ENCODE results near the gene SESTD1.
"Not testable (repeated sequence)": the region's sequence is repeated elsewhere in the genome, so short reads cannot be mapped to it uniquely, and the experiment has no call there.

SESTD1 gene

DNA sequence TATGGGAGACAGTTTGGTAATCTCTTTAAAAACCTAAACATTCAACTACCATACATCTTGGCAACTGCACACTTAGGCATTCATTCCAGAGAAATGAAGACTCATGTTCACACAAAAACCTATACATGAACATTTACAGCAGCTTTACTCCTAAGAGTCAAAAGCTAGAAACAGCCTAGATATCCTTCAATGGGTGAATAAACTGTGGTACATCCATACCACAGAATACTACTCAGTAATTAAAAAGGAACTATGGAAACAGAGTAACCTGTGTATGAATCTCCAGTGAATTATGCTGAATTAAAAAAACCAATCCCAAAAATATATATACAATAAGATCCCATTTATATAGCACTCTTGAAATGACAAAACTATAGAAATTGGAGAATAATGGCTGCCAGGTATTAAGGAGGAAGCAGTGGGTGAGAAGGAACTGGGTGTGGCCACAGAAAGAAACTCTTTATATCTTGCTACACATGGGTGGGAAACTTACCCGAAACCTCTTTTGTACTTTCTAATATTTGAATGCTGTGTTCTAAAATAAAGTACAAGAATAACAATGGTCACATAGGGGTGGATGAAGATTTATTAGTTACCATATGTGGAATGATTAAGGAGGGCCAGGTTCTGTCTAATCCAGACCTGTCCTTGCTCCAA is 13.7 kb downstream of the SESTD1 start:
- Histone ChIP-seq H3K79me2 (ENCODE audit: control insufficient read depth, insufficient read depth, low read length, unreplicated experiment) (peaks cover 92% of the 10 kb centered on the region), H3K4me3 (ENCODE audit: low read depth, low read length) (no peak overlapping the region), H3K27ac (ENCODE audit: low read depth, low read length) (no peak overlapping the region), H2AFZ (ENCODE audit: low read length, unreplicated experiment) (no peak overlapping the region), H3K27me3 (ENCODE audit: insufficient read depth, low read length) (no peaks in the 10 kb centered on the region), H3K36me3 (ENCODE audit: insufficient read depth, low read length) (0 out of 2 replicates have a peak, but pooled peaks cover 3% of the 10 kb centered on the region), H3K4me1 (ENCODE audit: control insufficient read depth, insufficient read depth, low read length, unreplicated experiment) (peaks cover 16% of the 10 kb centered on the region)

DNA sequence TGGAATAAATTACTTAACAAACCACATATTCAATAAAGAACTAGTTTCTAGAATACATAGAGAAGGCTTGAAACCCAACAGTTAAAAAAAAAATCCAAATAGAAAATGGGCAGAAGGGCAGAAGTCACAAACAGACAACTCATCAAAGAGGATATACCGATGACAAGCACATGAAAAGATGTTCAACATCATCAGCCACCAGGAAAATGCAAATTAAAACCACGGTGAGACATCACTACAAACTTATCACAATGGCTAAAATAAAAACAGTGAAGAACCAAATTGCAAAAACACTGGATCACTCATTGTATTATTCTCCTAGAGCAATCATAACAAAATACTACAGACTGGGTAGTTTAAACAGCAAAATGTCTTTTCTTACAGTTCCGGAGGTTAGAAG is 14.5 kb downstream of the SESTD1 start:
- Histone ChIP-seq H2AFZ (ENCODE audit: low read length, unreplicated experiment) (no peak overlapping the region), H3K36me3 (ENCODE audit: insufficient read depth, low read length) (no peaks in the 10 kb centered on the region), H3K4me3 (ENCODE audit: low read depth, low read length) (no peak overlapping the region), H3K27ac (ENCODE audit: low read depth, low read length) (no peak overlapping the region), H3K4me1 (ENCODE audit: control insufficient read depth, insufficient read depth, low read length, unreplicated experiment) (peaks cover 16% of the 10 kb centered on the region), H3K79me2 (ENCODE audit: control insufficient read depth, insufficient read depth, low read length, unreplicated experiment) (peaks cover 91% of the 10 kb centered on the region), H3K27me3 (ENCODE audit: insufficient read depth, low read length) (no peaks in the 10 kb centered on the region)

DNA sequence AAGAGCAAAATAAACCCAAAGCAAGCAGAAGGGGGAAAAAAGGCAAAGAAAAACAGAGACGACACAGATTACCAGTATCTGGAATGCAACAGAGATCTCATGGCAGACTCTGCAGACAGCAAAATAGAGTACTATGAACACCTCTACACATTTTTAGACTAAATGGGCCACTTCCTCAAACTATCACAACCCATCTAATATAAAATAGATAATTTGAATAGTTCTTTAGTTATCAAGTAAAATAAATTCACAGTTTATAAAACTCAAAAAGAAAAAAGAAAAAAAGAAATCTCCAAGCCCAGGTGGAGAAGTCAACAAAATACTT is 16.6 kb downstream of the SESTD1 start:
- no peak overlapping the region for H3K4me3 ChIP-seq (ENCODE audit: low read depth, low read length)
- H2AFZ ChIP-seq (ENCODE audit: low read length, unreplicated experiment) = no peak overlapping the region
- H3K27me3 ChIP-seq (ENCODE audit: insufficient read depth, low read length) = no peaks in the 10 kb centered on the region
- H3K36me3 ChIP-seq (ENCODE audit: insufficient read depth, low read length) = no peaks in the 10 kb centered on the region
- H3K4me1 ChIP-seq (ENCODE audit: control insufficient read depth, insufficient read depth, low read length, unreplicated experiment) = peaks cover 13% of the 10 kb centered on the region
- H3K79me2 ChIP-seq (ENCODE audit: control insufficient read depth, insufficient read depth, low read length, unreplicated experiment) = peaks cover 89% of the 10 kb centered on the region
- no peak overlapping the region for H3K27ac ChIP-seq (ENCODE audit: low read depth, low read length)

DNA sequence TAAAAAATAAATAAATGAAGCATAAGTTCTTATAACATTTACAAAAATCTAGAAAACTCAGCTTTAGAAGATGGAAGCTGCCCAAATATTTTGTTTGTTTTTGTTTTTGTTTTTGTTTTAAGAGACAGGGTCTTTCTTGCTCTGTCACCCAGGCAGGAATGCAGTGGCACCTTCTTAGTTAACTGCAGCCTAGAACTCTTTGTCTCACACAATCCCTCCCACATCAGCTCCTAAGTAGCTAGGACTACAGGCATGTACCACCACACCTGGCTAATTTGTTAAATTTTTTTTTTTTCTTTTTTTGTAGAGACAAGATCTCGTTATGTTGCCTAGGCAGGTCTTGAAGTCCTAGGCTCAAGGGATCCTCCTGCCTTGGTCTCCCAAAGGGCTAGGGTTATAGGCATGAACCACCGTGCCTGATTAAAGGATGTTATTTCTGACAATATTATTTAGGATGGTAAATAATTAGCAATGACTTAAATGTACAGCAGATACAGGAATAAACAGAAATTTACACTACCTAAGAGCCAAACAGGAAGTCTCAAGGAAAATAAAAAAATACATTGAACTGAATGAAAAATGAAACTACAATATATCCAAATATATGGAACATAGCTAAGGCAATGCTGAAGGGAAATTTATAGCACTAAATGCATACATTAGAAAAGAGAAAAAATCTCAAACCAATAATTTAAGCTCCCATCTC is 17.2 kb downstream of the SESTD1 start:
- Histone ChIP-seq H3K27me3 (ENCODE audit: insufficient read depth, low read length) (no peaks in the 10 kb centered on the region), H2AFZ (ENCODE audit: low read length, unreplicated experiment) (no peak overlapping the region), H3K36me3 (ENCODE audit: insufficient read depth, low read length) (no peaks in the 10 kb centered on the region), H3K4me1 (ENCODE audit: control insufficient read depth, insufficient read depth, low read length, unreplicated experiment) (peaks cover 9% of the 10 kb centered on the region), H3K27ac (ENCODE audit: low read depth, low read length) (no peak overlapping the region), H3K4me3 (ENCODE audit: low read depth, low read length) (no peak overlapping the region), H3K79me2 (ENCODE audit: control insufficient read depth, insufficient read depth, low read length, unreplicated experiment) (peaks cover 89% of the 10 kb centered on the region)

DNA sequence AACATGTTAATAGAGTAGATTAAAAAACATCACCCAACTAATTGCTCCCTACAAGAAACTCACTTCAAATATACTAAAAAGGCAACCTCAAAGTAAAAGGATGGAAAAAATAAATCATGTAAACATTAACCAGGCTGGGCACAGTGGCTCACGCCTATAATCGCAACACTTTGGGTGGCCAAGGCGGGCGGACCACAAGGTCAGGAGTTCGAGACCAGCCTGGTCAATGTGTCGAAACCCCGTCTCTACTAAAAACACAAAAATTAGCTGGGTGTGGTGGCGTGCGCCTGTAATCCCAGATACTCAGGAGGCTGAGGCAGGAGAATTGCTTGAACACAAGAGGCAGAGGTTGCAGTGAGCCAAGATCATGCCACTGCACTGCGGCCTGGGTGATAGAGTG is 18.8 kb downstream of the SESTD1 start:
- not testable (repeated sequence) for H2AFZ ChIP-seq (ENCODE audit: low read length, unreplicated experiment); H3K27me3 ChIP-seq (ENCODE audit: insufficient read depth, low read length); H3K36me3 ChIP-seq (ENCODE audit: insufficient read depth, low read length); H3K4me1 ChIP-seq (ENCODE audit: control insufficient read depth, insufficient read depth, low read length, unreplicated experiment); H3K27ac ChIP-seq (ENCODE audit: low read depth, low read length); H3K4me3 ChIP-seq (ENCODE audit: low read depth, low read length)
- peaks cover 87% of the 10 kb centered on the region for H3K79me2 ChIP-seq (ENCODE audit: control insufficient read depth, insufficient read depth, low read length, unreplicated experiment)

DNA sequence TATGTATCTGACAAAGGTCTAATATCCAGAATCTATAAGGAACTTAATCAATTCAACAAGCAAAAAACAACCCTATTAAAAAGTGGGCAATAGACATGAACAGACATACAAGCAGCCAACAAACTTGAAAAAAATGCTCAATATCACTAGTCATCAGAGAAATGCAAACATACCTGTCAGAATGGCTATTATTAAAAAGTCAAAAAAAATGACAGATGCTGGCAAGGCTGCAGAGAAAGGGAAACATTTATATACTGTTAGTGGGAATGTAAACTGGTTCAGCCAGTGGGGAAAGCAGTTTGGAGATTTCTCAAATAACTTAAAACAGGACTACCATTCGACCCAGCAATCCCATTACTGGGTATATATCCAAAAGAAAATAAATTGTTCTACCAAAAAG is 21.6 kb downstream of the SESTD1 start:
- peaks cover 89% of the 10 kb centered on the region for H3K79me2 ChIP-seq (ENCODE audit: control insufficient read depth, insufficient read depth, low read length, unreplicated experiment)
- no peaks in the 10 kb centered on the region for H3K36me3 ChIP-seq (ENCODE audit: insufficient read depth, low read length)
- no peak overlapping the region for H3K4me3 ChIP-seq (ENCODE audit: low read depth, low read length)
- H3K27ac ChIP-seq (ENCODE audit: low read depth, low read length) = no peak overlapping the region
- H3K27me3 ChIP-seq (ENCODE audit: insufficient read depth, low read length) = no peaks in the 10 kb centered on the region
- no peak overlapping the region for H2AFZ ChIP-seq (ENCODE audit: low read length, unreplicated experiment)
- H3K4me1 ChIP-seq (ENCODE audit: control insufficient read depth, insufficient read depth, low read length, unreplicated experiment) = peaks cover 25% of the 10 kb centered on the region

DNA sequence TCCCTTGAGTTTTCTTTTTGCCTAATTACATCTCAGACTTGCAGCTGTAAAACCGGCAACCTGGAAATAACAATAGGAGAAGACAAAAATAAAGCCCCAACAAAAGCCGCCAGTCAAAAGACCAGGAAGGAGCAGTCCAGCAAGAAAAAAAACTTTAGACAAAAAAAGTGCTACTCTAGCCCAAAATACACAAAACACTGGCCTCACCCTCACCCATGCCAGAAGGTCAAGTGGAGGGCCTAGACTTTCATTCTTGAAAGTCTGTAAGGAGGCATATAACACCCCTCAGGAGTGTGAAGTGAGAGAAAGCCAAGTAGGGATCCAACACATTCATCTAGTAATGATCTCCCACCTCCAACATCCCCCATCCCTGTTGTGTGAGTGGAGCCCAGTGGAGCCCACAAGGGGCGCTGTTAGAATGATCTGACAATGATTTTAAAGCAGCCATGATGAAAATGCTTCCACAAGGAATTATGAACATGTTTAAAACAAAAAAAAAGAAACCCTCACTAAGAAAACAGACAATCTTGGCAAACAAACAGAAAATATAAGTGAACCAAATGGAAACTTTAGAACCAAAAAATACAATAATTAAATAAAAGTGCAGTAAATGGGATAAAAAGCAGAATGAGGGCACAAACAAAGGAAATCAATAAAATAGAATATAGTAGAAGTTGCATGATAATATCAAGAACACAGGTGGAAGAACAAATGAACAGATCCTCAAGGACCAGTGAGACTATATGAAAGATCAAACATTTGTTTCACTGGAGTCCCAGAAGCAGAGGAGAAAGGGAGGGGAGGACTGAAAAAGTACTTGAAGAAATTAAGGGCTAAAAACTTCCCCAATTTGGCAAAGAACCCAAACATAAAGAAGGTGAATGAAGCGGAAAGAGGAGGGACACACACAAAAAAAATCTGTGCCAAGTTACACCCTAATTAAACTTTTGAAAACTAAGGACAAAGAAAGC is 23.9 kb downstream of the SESTD1 start:
- no peak overlapping the region for H3K4me3 ChIP-seq (ENCODE audit: low read depth, low read length)
- no peak overlapping the region for H2AFZ ChIP-seq (ENCODE audit: low read length, unreplicated experiment)
- no peaks in the 10 kb centered on the region for H3K27me3 ChIP-seq (ENCODE audit: insufficient read depth, low read length)
- H3K4me1 ChIP-seq (ENCODE audit: control insufficient read depth, insufficient read depth, low read length, unreplicated experiment) = peaks cover 37% of the 10 kb centered on the region
- peaks cover 84% of the 10 kb centered on the region for H3K79me2 ChIP-seq (ENCODE audit: control insufficient read depth, insufficient read depth, low read length, unreplicated experiment)
- H3K27ac ChIP-seq (ENCODE audit: low read depth, low read length) = no peak overlapping the region
- no peaks in the 10 kb centered on the region for H3K36me3 ChIP-seq (ENCODE audit: insufficient read depth, low read length)

DNA sequence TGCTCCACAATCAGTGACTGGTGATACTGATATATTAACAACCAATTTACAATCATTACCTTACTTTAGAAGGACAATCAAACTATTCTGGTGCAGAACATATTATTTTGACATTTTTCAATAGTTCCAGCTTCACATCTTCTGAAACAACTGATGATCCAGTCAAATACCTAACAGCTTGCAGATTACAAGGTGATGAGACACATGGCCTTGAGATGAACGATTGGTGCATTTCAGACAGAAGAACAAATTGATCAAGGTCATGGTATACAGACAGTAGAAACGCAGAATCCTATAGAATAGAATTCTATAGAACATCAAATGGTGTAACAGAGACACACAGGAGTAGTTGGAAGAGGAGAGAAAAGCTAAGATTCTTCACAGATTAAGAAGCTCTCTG is 24.8 kb downstream of the SESTD1 start:
- Histone ChIP-seq H3K4me3 (ENCODE audit: low read depth, low read length) (no peak overlapping the region), H3K36me3 (ENCODE audit: insufficient read depth, low read length) (no peaks in the 10 kb centered on the region), H3K4me1 (ENCODE audit: control insufficient read depth, insufficient read depth, low read length, unreplicated experiment) (peaks cover 45% of the 10 kb centered on the region), H3K27me3 (ENCODE audit: insufficient read depth, low read length) (no peaks in the 10 kb centered on the region), H2AFZ (ENCODE audit: low read length, unreplicated experiment) (no peak overlapping the region), H3K79me2 (ENCODE audit: control insufficient read depth, insufficient read depth, low read length, unreplicated experiment) (peaks cover 82% of the 10 kb centered on the region), H3K27ac (ENCODE audit: low read depth, low read length) (no peak overlapping the region)

DNA sequence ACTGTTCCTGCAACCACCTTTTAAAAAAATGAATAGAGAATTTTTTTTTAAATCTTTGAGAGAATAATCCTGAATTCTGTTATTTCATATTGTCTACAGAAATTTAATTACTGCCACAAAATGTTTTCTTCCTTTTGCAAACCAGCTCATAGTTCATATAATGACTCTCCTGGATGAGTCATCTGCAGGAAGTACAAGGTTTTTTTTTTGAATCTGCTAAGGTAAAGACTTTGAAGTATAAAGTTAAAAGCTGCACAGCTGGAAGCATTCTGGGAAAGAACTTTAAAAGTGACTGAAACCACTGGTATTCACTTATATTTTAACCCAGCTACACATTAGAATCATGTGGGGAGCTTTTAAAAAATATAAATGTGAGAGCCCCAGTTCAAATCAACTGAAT is 25.4 kb downstream of the SESTD1 start:
- H3K27ac ChIP-seq (ENCODE audit: low read depth, low read length) = no peak overlapping the region
- H3K79me2 ChIP-seq (ENCODE audit: control insufficient read depth, insufficient read depth, low read length, unreplicated experiment) = peaks cover 82% of the 10 kb centered on the region
- no peak overlapping the region for H2AFZ ChIP-seq (ENCODE audit: low read length, unreplicated experiment)
- no peaks in the 10 kb centered on the region for H3K27me3 ChIP-seq (ENCODE audit: insufficient read depth, low read length)
- H3K4me1 ChIP-seq (ENCODE audit: control insufficient read depth, insufficient read depth, low read length, unreplicated experiment) = peaks cover 45% of the 10 kb centered on the region
- no peaks in the 10 kb centered on the region for H3K36me3 ChIP-seq (ENCODE audit: insufficient read depth, low read length)
- no peak overlapping the region for H3K4me3 ChIP-seq (ENCODE audit: low read depth, low read length)

DNA sequence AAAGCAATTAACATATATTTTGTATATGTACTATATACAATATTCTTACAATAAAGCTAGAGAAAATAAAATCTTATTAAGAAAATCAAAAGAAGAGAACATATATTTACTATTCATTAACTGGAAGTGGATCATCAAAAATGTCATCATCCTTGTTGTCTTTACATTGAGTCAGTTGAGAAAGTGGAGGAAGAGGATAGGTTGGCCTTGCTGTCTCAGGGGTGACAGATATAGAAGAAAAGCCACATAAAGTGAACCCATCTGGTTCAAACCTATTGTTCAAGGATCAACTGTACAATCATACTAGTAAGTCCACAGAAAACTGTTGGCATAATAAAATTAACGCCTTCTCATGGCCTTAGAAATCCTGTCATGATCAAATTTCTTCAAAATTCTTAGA is 26.6 kb downstream of the SESTD1 start:
- peaks cover 86% of the 10 kb centered on the region for H3K79me2 ChIP-seq (ENCODE audit: control insufficient read depth, insufficient read depth, low read length, unreplicated experiment)
- H3K27ac ChIP-seq (ENCODE audit: low read depth, low read length) = no peak overlapping the region
- H3K4me3 ChIP-seq (ENCODE audit: low read depth, low read length) = no peak overlapping the region
- no peak overlapping the region for H2AFZ ChIP-seq (ENCODE audit: low read length, unreplicated experiment)
- H3K4me1 ChIP-seq (ENCODE audit: control insufficient read depth, insufficient read depth, low read length, unreplicated experiment) = peaks cover 45% of the 10 kb centered on the region
- H3K27me3 ChIP-seq (ENCODE audit: insufficient read depth, low read length) = no peaks in the 10 kb centered on the region
- no peaks in the 10 kb centered on the region for H3K36me3 ChIP-seq (ENCODE audit: insufficient read depth, low read length)

All from ACC112 (cell line).